Measurements from ENCODE around the gene MLXIP. TPM values are rescaled to one million over a fixed set of nuclear protein-coding genes. Genes with fewer than 3 reads are reported as not detected.
A peak's percentile ranks its signal among the peaks of the same experiment; 100 is the strongest.

MLXIP gene
- total RNA-seq, 1 experiment from 2014 or later: 32.4 TPM

GRCh38 chr12:122058549-122059149, 19.9 kb upstream of the MLXIP start:
- H3K4me3 Mint-ChIP-seq: no peak overlapping the region
- Histone ChIP-seq H2AK5ac (ENCODE audit: insufficient read length, low read length) (no peak overlapping the region), H3K4me1 (ENCODE audit: insufficient read depth, low read length) (no peaks in the 10 kb centered on the region; the same call in 1 of the 2 replicates), H3K23ac (ENCODE audit: insufficient read length, low read depth, low read length) (no peak overlapping the region), H3K18ac (ENCODE audit: insufficient read length, low read depth, low read length) (no peak overlapping the region), H4K5ac (ENCODE audit: insufficient read length, low read depth, low read length) (no peak overlapping the region), H3K14ac (ENCODE audit: insufficient read depth, low read length) (no peak overlapping the region), H3K79me1 (ENCODE audit: insufficient read depth, low read depth, low read length, poor library complexity, severe bottlenecking) (no peaks in the 10 kb centered on the region), H2BK20ac (ENCODE audit: low read depth, low read length, poor library complexity, severe bottlenecking) (no peak overlapping the region), H3K9ac (ENCODE audit: extremely low read depth, insufficient read length, low read length) (no peak overlapping the region), H3K4me2 (ENCODE audit: insufficient read depth, insufficient read length, low read length) (no peak overlapping the region), H3K56ac (ENCODE audit: insufficient read length, low read depth, low read length) (no peak overlapping the region), H4K20me1 (ENCODE audit: control insufficient read depth, insufficient read depth, insufficient read length) (no peaks in the 10 kb centered on the region), H3K27me3 (ENCODE audit: insufficient read depth, low read length) (no peaks in the 10 kb centered on the region), H2BK120ac (ENCODE audit: low read depth, low read length, poor library complexity, severe bottlenecking) (no peak overlapping the region), H3K79me2 (ENCODE audit: insufficient read depth, low read length) (no peaks in the 10 kb centered on the region), H2AFZ (ENCODE audit: low read length) (no peak overlapping the region), H2BK12ac (ENCODE audit: insufficient read length, low read depth, low read length) (no peak overlapping the region), H3K23me2 (ENCODE audit: insufficient read length, low read depth, low read length, poor library complexity, severe bottlenecking) (no peaks in the 10 kb centered on the region), H3T11ph (ENCODE audit: low read length) (no peak overlapping the region), H3K27ac (ENCODE audit: insufficient read length, low read depth, low read length) (no peak overlapping the region), H3K4ac (ENCODE audit: low read depth, low read length) (no peak overlapping the region), H2BK15ac (ENCODE audit: low read depth, low read length) (no peak overlapping the region), H2BK5ac (ENCODE audit: insufficient read length, low read length) (no peak overlapping the region), H4K8ac (replicated peaks; ENCODE audit: insufficient read length, low read depth, low read length) (no peak overlapping the region), H4K91ac (ENCODE audit: insufficient read length, low read depth, low read length) (no peak overlapping the region), H3K9me3 (ENCODE audit: control insufficient read depth, low read depth, low read length) (no peaks in the 10 kb centered on the region)
- peaks cover 10 to 14% of the 10 kb centered on the region in 2 experiments for H3K4me1 Mint-ChIP-seq
- H3K27ac Mint-ChIP-seq: peak overlapping the region; percentile 9 to 44 (median 12); a peak in 4 of 7 replicates
- H3K27me3 Mint-ChIP-seq (ENCODE audit: low read depth): no peaks in the 10 kb centered on the region; the same call in 1 of the 2 replicates
- no peaks in the 10 kb centered on the region; a peak in 1 of 5 replicates for H3K9me3 Mint-ChIP-seq
- peaks cover 16 to 71% (median 65%) of the 10 kb centered on the region in 3 experiments; a peak in 6 of 7 replicates for H3K36me3 Mint-ChIP-seq (ENCODE audit: insufficient read depth in 1 of 3, low read depth in 3 of 3)
- no peak for DNase-seq
- no CpG with 5 or more reads among the region's 11 CpGs for WGBS (ENCODE audit: extremely low coverage, insufficient read length, low lambda C conversion rate)
- TF ChIP-seq CTCF (conservative IDR thresholded peaks at IDR 0.05): no peak

Measured in H9 (cell line).